HepG2 (cell line): ENCODE measurements around the gene AARSD1. TPM values are rescaled to one million over a fixed set of nuclear protein-coding genes. Genes with fewer than 3 reads are reported as not detected.
A peak's percentile ranks its signal among the peaks of the same experiment; 100 is the strongest.

Experiments
- ARID2 ChIP-seq: sonication (generic); formaldehyde crosslinking; IDR thresholded peaks from 2 replicates; pipeline ENCODE4 v1.8.1; 2022; ENCODE audit warnings: mild to moderate bottlenecking, missing genetic modification reagents, borderline replicate concordance
- ATAD3A ChIP-seq: sonication (generic); formaldehyde crosslinking; IDR thresholded peaks from 2 replicates; pipeline ENCODE4 v1.4.0; 2020; ENCODE audit warnings: missing genetic modification reagents
- ATF7 ChIP-seq, 2 experiments: fragments of 450-650 bp in 1 of 2; sonication (generic) in 1 of 2; formaldehyde crosslinking in 1 of 2; IDR thresholded peaks; 2 replicates each; pipeline versions ENCODE4 v1.4.0 to v1.6.1; 2016 to 2020; ENCODE audit warnings: antibody characterized with exemption in 1 of 2, mild to moderate bottlenecking in 1 of 2, missing genetic modification reagents in 1 of 2
- EED ChIP-seq: sonication (generic); formaldehyde crosslinking; IDR thresholded peaks from 2 replicates; pipeline ENCODE4 v1.5.0; 2020; ENCODE audit warnings: mild to moderate bottlenecking, missing genetic modification reagents
- ELF4 ChIP-seq: sonication (generic); formaldehyde crosslinking; IDR thresholded peaks from 2 replicates; pipeline ENCODE4 v1.5.0; 2020; ENCODE audit warnings: missing genetic modification reagents, mild to moderate bottlenecking, moderate library complexity, borderline replicate concordance
- GFI1 ChIP-seq: sonication (generic); formaldehyde crosslinking; IDR thresholded peaks from 2 replicates; pipeline ENCODE4 v1.5.0; 2020; ENCODE audit warnings: missing genetic modification reagents, mild to moderate bottlenecking, borderline replicate concordance
- HOXA3 ChIP-seq: sonication (generic); formaldehyde crosslinking; IDR thresholded peaks from 2 replicates; pipeline ENCODE4 v1.5.0; 2020; ENCODE audit warnings: missing genetic modification reagents
- NPAS2 ChIP-seq: sonication (generic); formaldehyde crosslinking; IDR thresholded peaks from 2 replicates; pipeline ENCODE4 v1.8.0; 2022; ENCODE audit warnings: mild to moderate bottlenecking, missing genetic modification reagents, borderline replicate concordance
- PHF8 ChIP-seq: sonication (generic); formaldehyde crosslinking; IDR thresholded peaks from 2 replicates; pipeline ENCODE4 v1.5.0; 2020; ENCODE audit warnings: missing genetic modification reagents
- RFX3 ChIP-seq: IDR thresholded peaks from 2 replicates; pipeline ENCODE4 v1.6.1; 2016; ENCODE audit warnings: missing biosample characterization, missing genetic modification reagents
- RFXANK ChIP-seq: IDR thresholded peaks from 2 replicates; pipeline ENCODE4 v1.6.1; 2016
- RXRA ChIP-seq: sonication (generic); formaldehyde crosslinking; IDR thresholded peaks from 2 replicates; pipeline ENCODE4 v1.5.1; 2020; ENCODE audit warnings: missing genetic modification reagents
- SAP130 ChIP-seq: IDR thresholded peaks from 2 replicates; pipeline ENCODE4 v1.6.1; 2016; ENCODE audit warnings: low read depth
- SPEN ChIP-seq: sonication (generic); formaldehyde crosslinking; IDR thresholded peaks from 2 replicates; pipeline ENCODE4 v1.5.1; 2020; ENCODE audit warnings: low read depth, mild to moderate bottlenecking, missing genetic modification reagents
- STAT6 ChIP-seq: sonication (generic); formaldehyde crosslinking; IDR thresholded peaks from 2 replicates; pipeline ENCODE4 v1.4.0; 2020; ENCODE audit warnings: missing genetic modification reagents, mild to moderate bottlenecking, borderline replicate concordance
- TRIM22 ChIP-seq: fragments of 450-650 bp; IDR thresholded peaks from 2 replicates; pipeline ENCODE4 v1.6.1; 2017
- TRIM24 ChIP-seq: sonication (generic); formaldehyde crosslinking; IDR thresholded peaks from 2 replicates; pipeline ENCODE4 v1.8.0; 2022; ENCODE audit warnings: mild to moderate bottlenecking, missing genetic modification reagents
- ZNF225 ChIP-seq: sonication (generic); formaldehyde crosslinking; IDR thresholded peaks from 2 replicates; pipeline ENCODE4 v1.4.0; 2020; ENCODE audit warnings: mild to moderate bottlenecking, missing genetic modification reagents
- ZNF230 ChIP-seq: sonication (generic); formaldehyde crosslinking; IDR thresholded peaks from 2 replicates; pipeline ENCODE4 v1.4.0; 2020; ENCODE audit warnings: mild to moderate bottlenecking, missing genetic modification reagents
- ZNF292 ChIP-seq: sonication (generic); formaldehyde crosslinking; IDR thresholded peaks from 2 replicates; pipeline ENCODE4 v1.8.1; 2022; ENCODE audit warnings: mild to moderate bottlenecking, low read depth, missing genetic modification reagents, borderline replicate concordance
- ZNF331 ChIP-seq: sonication (generic); formaldehyde crosslinking; IDR thresholded peaks from 2 replicates; pipeline ENCODE4 v1.4.0; 2020; ENCODE audit warnings: missing genetic modification reagents
- ZNF335 ChIP-seq: sonication (generic); formaldehyde crosslinking; IDR thresholded peaks from 2 replicates; pipeline ENCODE4 v1.4.0; 2020; ENCODE audit warnings: missing genetic modification reagents
- ZNF510 ChIP-seq: sonication (generic); formaldehyde crosslinking; IDR thresholded peaks from 2 replicates; pipeline ENCODE4 v1.4.0; 2020; ENCODE audit warnings: low read depth, mild to moderate bottlenecking, missing genetic modification reagents
- ZNF513 ChIP-seq: sonication (generic); formaldehyde crosslinking; conservative IDR thresholded peaks from 2 replicates; pipeline ENCODE4 v1.5.0; 2020; ENCODE audit warnings: missing genetic modification reagents
- ZNF564 ChIP-seq: sonication (generic); formaldehyde crosslinking; IDR thresholded peaks from 2 replicates; pipeline ENCODE4 v1.8.1; 2023; ENCODE audit warnings: mild to moderate bottlenecking, missing genetic modification reagents
- ZNF768 ChIP-seq: sonication (generic); formaldehyde crosslinking; IDR thresholded peaks from 2 replicates; pipeline ENCODE4 v1.4.0; 2020; ENCODE audit warnings: missing genetic modification reagents
- polyA plus RNA-seq, 8 experiments: library from polyadenylated mRNA; depleted of rRNA in 3 of 8; stranded (reverse) in 7 of 8; unstranded in 1 of 8; fragments of >200 nt; fragmentation: Illumina TruSeq in 4 of 8; extraction: Trizol in 4 of 8; gene quantifications; 2 replicates each; pipeline versions ENCODE4 v1.2.1 to v1.2.3, GENCODE V29; 2011 to 2016; ENCODE audit warnings: low read depth in 4 of 8, missing spikeins in 1 of 8, mixed read lengths in 1 of 8; ENCODE audit not compliant: insufficient read depth in 1 of 8
- total RNA-seq, 5 experiments: library from RNA; depleted of rRNA; stranded (reverse); fragments of >200 nt; fragmentation: Illumina TruSeq; extraction: Trizol; gene quantifications; 2 replicates each; pipeline ENCODE4 v1.2.3, GENCODE V29; 2016; ENCODE audit warnings: low read depth in 1 of 5

The AARSD1 gene
- total and polyA plus RNA-seq, 2 of the 13 experiments (the other 11 are each of a cell fraction or from before 2014, with no cell fraction given) = 24.7 to 29.3 TPM

- TF ChIP-seq ZNF513 (CRISPR knock-in tag) (no peak; the same call in 1 of the 2 replicates), GFI1 (CRISPR knock-in tag) (peak; percentile 85), ZNF768 (CRISPR knock-in tag) (peak; percentile 70), SAP130 (CRISPR knock-in tag) (peak; percentile 100), RFXANK (CRISPR knock-in tag) (peak; percentile 80; the same call in 1 of the 2 replicates), ZNF331 (CRISPR knock-in tag) (peak; percentile 98), ZNF564 (CRISPR knock-in tag) (peak; percentile 73; the same call in 1 of the 2 replicates), RXRA (CRISPR knock-in tag) (peak; percentile 89), ARID2 (CRISPR knock-in tag) (peak; percentile 88; the same call in 1 of the 2 replicates), ELF4 (CRISPR knock-in tag) (peak; percentile 99), STAT6 (CRISPR knock-in tag) (peak; percentile 100), NPAS2 (CRISPR knock-in tag) (no peak), ZNF292 (peak; percentile 66; the same call in 1 of the 2 replicates), SPEN (peak; percentile 100), HOXA3 (CRISPR knock-in tag) (peak; percentile 99), TRIM22 (no peak), RFX3 (no peak), TRIM24 (CRISPR knock-in tag) (no peak), EED (CRISPR knock-in tag) (peak; percentile 99), PHF8 (peak; percentile 93), ATAD3A (CRISPR knock-in tag) (no peak), ZNF225 (peak; percentile 96), ATF7 (IDR thresholded peaks at IDR 0.05) (peak; percentile 69; the same call in 1 of the 2 replicates), ATF7 (CRISPR knock-in tag; IDR thresholded peaks at IDR 0.05) (peak; percentile 97), ZNF230 (peak; percentile 93), ZNF335 (CRISPR knock-in tag) (peak; percentile 95), ZNF510 (CRISPR knock-in tag) (0 out of 2 replicates have a peak, but pooled peaks have one; percentile 80)
These were observed 34.0 kb upstream of the AARSD1 start, which contains the start of gene RPL27 (continued) for GRCh38 chr17:42997984-42998938.
